Fibroblast of mammary gland (primary cell): ENCODE measurements around the gene SH2D1A.
"Not testable (repeated sequence)": the region's sequence is repeated elsewhere in the genome, so short reads cannot be mapped to it uniquely, and the experiment has no call there.

Source experiments
- DNase-seq: peaks from one replicate; pipeline ENCODE4 v3.0.0-alpha.2; 2010; ENCODE audit warnings: low read depth
- H3K4me3 ChIP-seq: 2 replicates; pipeline ENCODE4 v1.5.1; 2011; ENCODE audit warnings: low read depth, mild to moderate bottlenecking, low read length, moderate library complexity; ENCODE audit not compliant: control insufficient read depth
- CTCF ChIP-seq: conservative IDR thresholded peaks from 2 replicates; pipeline ENCODE4 v1.5.1; 2011; ENCODE audit warnings: low read depth, low read length, inconsistent platforms; ENCODE audit not compliant: control insufficient read depth, insufficient read depth

SH2D1A gene

GRCh38 chrX:124401696-124402095 is 55.3 kb downstream of the SH2D1A start:
- no peak overlapping the region for H3K4me3 ChIP-seq
- no peak for DNase-seq
- no peak for TF ChIP-seq CTCF

DNA sequence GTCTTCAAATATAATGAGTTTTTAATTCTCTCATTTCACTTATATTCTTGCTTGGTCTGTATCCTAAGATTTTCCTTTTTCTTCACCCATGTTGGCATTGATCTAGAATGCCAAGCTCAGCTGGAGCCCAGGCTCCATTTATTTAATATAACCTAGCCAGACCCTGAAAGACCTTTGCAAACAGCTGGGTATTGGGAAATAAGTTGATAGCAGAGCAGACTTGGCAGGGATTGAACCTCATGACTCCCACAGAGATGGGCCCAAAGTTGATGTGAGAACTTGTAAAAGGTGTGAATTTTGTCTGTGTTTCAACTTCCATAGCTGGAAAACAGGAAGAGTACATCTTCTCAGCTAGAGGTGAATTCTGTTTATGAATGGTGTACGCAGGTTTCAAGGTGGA is 59.5 kb downstream of the SH2D1A start:
- no peak for TF ChIP-seq CTCF
- no peak overlapping the region for H3K4me3 ChIP-seq
- DNase-seq, result no peak

- H3K4me3 ChIP-seq, result no peak overlapping the region
- peak; percentile 55 for TF ChIP-seq CTCF
- DNase-seq, result peak; percentile 78
Observed at GRCh38 chrX:124406294-124407014, 60.1 kb downstream of the SH2D1A start.

GRCh38 chrX:124407226-124407625 is 60.9 kb downstream of the SH2D1A start:
- DNase-seq, result no peak
- H3K4me3 ChIP-seq, result no peak overlapping the region
- TF ChIP-seq CTCF, result no peak

DNA sequence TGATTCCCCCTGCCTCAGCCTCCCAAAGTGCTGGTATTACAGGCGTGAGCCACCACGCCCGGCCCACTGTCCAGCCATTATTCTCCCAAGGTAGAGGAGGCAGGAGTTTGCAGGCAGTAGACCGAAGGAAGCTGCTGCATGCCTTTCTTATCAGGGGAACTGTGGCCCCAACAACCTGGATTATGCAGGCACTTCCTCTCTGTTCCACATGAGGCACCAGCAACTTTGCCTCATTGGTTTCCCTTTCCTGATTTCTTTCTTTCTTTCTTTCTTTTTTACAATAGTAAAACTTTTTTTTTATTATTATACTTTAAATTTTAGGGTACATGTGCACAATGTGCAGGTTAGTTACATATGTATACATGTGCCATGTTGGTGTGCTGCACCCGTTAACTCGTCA is 62.0 kb downstream of the SH2D1A start:
- not testable (repeated sequence) for DNase-seq, H3K4me3 ChIP-seq

DNA sequence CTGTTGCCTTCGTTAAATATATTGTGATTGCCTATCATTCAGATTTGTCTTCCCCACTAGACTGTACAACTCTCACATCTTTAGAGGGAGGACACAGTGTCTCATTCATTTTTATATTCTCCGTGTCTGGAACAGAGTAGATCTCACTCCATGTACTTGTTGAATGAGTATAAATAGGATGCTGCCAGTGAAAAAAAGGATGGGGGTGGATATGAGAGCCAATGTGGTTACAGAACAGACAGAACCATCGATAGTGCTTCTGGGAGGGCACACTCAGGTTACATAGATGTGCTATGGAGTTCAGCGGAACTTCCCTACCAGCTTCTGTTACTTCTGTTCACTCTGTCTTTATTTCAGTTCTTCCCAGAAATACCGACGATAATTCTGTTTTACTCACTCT is 66.9 kb downstream of the SH2D1A start:
- DNase-seq, result no peak
- TF ChIP-seq CTCF, result no peak
- H3K4me3 ChIP-seq, result no peak overlapping the region

DNA sequence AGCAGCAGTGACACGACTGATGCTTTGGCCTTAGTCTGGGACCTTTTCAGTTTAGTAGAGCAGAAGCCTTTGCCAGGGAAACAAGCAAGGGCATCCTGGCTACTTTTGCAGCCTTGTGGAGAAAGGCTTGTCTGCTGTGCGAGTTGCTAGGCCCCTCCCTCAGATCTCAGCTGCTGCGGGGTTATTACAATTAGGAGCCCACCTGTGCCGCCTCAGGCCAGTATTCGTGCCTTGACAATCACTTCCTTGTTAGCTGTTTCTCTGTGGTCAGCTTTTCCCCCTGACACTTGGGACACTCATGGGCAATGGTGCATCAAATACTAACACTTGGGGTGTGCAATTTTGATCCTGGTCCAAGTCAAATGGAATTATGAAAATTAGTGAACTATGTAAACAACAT is 67.9 kb downstream of the SH2D1A start:
- H3K4me3 ChIP-seq, result no peak overlapping the region
- no peak for TF ChIP-seq CTCF
- no peak for DNase-seq
